ENCODE measurements around the gene FRMD6. TPM values are rescaled to one million over a fixed set of nuclear protein-coding genes. Genes with fewer than 3 reads are reported as not detected.

FRMD6 gene
- total RNA-seq, 2 donors from 2014 or later: 12.1 to 14.8 TPM

DNA sequence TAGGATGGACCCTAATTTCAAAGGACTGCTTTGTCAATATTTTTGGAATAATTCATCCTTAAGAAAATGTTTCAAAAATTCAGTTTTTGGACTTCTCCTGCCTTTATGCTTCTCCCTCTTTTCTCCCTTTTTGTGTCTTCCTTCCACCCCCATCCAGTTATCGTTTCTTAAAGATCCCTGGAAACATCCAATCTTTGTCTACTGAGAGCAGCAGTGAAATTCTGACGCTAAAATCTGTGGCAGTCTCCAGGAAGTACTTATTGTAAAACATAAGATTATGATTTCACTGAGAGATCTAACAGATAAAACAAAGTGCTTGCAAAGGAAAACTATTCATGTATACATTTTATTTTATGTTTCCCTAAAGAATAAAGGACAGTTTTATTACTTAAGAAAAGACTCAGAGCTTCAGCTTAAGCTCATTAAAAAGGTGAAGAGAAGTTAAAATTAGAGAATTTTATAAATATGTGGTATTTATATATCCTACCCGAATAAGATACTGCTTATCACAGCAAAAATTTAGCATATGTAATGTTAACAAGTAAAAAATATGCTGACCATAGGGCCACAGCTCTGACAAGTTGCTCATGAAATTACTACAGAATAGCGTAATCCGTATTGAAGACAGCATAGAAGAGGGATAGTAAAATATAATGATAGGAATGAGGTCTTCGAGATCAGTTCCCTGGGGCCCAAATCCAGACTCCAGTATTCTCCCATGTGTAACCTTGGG is 6.9 kb downstream of the FRMD6 start:
- Mint-ChIP-seq H3K36me3 (ENCODE audit: low read depth) (peaks cover 6% of the 10 kb centered on the region), H3K27me3 (ENCODE audit: insufficient read depth) (no peaks in the 10 kb centered on the region), H3K4me3 (no peak overlapping the region), H3K4me1 (peaks cover 23% of the 10 kb centered on the region), H3K27ac (no peak overlapping the region), H3K9me3 (no peaks in the 10 kb centered on the region)
- Histone ChIP-seq H3K27ac (ENCODE audit: low read depth, low read length) (no peak overlapping the region), H3K4me1 (ENCODE audit: control insufficient read depth, insufficient read depth, low read length) (no peaks in the 10 kb centered on the region), H3K9ac (ENCODE audit: extremely low read depth, low read length, poor library complexity, severe bottlenecking) (no peak overlapping the region), H3K27me3 (ENCODE audit: control insufficient read depth, insufficient read depth, low read length, poor library complexity, severe bottlenecking) (no peaks in the 10 kb centered on the region), H3K9me3 (ENCODE audit: control insufficient read depth, low read length) (no peaks in the 10 kb centered on the region), H3K4me3 (ENCODE audit: low read length) (no peak overlapping the region), H3K36me3 (ENCODE audit: control insufficient read depth, insufficient read depth, low read length) (peaks cover 4% of the 10 kb centered on the region)
- TF ChIP-seq, protein P1, sequence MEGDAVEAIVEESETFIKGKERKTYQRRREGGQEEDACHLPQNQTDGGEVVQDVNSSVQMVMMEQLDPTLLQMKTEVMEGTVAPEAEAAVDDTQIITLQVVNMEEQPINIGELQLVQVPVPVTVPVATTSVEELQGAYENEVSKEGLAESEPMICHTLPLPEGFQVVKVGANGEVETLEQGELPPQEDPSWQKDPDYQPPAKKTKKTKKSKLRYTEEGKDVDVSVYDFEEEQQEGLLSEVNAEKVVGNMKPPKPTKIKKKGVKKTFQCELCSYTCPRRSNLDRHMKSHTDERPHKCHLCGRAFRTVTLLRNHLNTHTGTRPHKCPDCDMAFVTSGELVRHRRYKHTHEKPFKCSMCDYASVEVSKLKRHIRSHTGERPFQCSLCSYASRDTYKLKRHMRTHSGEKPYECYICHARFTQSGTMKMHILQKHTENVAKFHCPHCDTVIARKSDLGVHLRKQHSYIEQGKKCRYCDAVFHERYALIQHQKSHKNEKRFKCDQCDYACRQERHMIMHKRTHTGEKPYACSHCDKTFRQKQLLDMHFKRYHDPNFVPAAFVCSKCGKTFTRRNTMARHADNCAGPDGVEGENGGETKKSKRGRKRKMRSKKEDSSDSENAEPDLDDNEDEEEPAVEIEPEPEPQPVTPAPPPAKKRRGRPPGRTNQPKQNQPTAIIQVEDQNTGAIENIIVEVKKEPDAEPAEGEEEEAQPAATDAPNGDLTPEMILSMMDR (conservative IDR thresholded peaks at IDR 0.05): no peak
- DNase-seq: no peak
- WGBS, 2 experiments (ENCODE audit: insufficient coverage in 1 of 2, insufficient read length in 1 of 2): 94 to 98% methylated on average over 3 to 5 of the region's 6 CpGs

- no peaks in the 10 kb centered on the region for H3K27me3 ChIP-seq (ENCODE audit: control insufficient read depth, insufficient read depth, low read length, poor library complexity, severe bottlenecking)
- H3K27ac ChIP-seq (ENCODE audit: low read depth, low read length): no peak overlapping the region
- Mint-ChIP-seq H3K27ac (no peak overlapping the region), H3K36me3 (ENCODE audit: low read depth) (peaks cover 11% of the 10 kb centered on the region), H3K27me3 (ENCODE audit: insufficient read depth) (no peaks in the 10 kb centered on the region), H3K4me3 (no peak overlapping the region), H3K4me1 (peaks cover 7% of the 10 kb centered on the region), H3K9me3 (no peaks in the 10 kb centered on the region)
- DNase-seq: no peak
- no peak overlapping the region for H3K4me3 ChIP-seq (ENCODE audit: low read length)
- TF ChIP-seq, protein P1 (conservative IDR thresholded peaks at IDR 0.05): no peak
- 94 to 97% methylated on average over 2 of the region's 2 CpGs for WGBS, 2 experiments (ENCODE audit: insufficient coverage in 1 of 2, insufficient read length in 1 of 2)
- H3K4me1 ChIP-seq (ENCODE audit: control insufficient read depth, insufficient read depth, low read length): no peaks in the 10 kb centered on the region
- no peak overlapping the region for H3K9ac ChIP-seq (ENCODE audit: extremely low read depth, low read length, poor library complexity, severe bottlenecking)
- H3K9me3 ChIP-seq (ENCODE audit: control insufficient read depth, low read length): peaks cover 7% of the 10 kb centered on the region
- H3K36me3 ChIP-seq (ENCODE audit: control insufficient read depth, insufficient read depth, low read length): peaks cover 4% of the 10 kb centered on the region
Observed at GRCh38 chr14:51660741-51661140, 9.0 kb downstream of the FRMD6 start.

GRCh38 chr14:51661504-51661903 is 9.8 kb downstream of the FRMD6 start:
- Histone ChIP-seq H3K9me3 (ENCODE audit: control insufficient read depth, low read length) (peaks cover 8% of the 10 kb centered on the region), H3K36me3 (ENCODE audit: control insufficient read depth, insufficient read depth, low read length) (peaks cover 4% of the 10 kb centered on the region), H3K4me1 (ENCODE audit: control insufficient read depth, insufficient read depth, low read length) (no peaks in the 10 kb centered on the region), H3K27me3 (ENCODE audit: control insufficient read depth, insufficient read depth, low read length, poor library complexity, severe bottlenecking) (no peaks in the 10 kb centered on the region), H3K27ac (ENCODE audit: low read depth, low read length) (no peak overlapping the region), H3K4me3 (ENCODE audit: low read length) (no peak overlapping the region), H3K9ac (ENCODE audit: extremely low read depth, low read length, poor library complexity, severe bottlenecking) (no peak overlapping the region)
- Mint-ChIP-seq H3K9me3 (no peaks in the 10 kb centered on the region), H3K27me3 (ENCODE audit: insufficient read depth) (no peaks in the 10 kb centered on the region), H3K27ac (no peak overlapping the region), H3K4me3 (no peak overlapping the region), H3K4me1 (peaks cover 7% of the 10 kb centered on the region), H3K36me3 (ENCODE audit: low read depth) (peaks cover 14% of the 10 kb centered on the region)
- TF ChIP-seq, protein P1 (conservative IDR thresholded peaks at IDR 0.05): no peak
- DNase-seq: no peak
